ENCODE measurements around the gene ZBTB9.

Gene ZBTB9

GRCh38 chr6:33450434-33450833 lies 3.9 kb upstream of the ZBTB9 start:
- Histone ChIP-seq H3K27me3 (replicated peaks; ENCODE audit: control insufficient read depth, insufficient read depth, low read length) (no peaks in the 10 kb centered on the region), H3K36me3 (ENCODE audit: control insufficient read depth, insufficient read depth, low read length) (peaks cover 15% of the 10 kb centered on the region), H3K4me3 (replicated peaks; ENCODE audit: low read depth, low read length) (no peak overlapping the region)
- TF ChIP-seq CTCF (IDR thresholded peaks at IDR 0.05; ENCODE audit: insufficient read depth, low read length, poor library complexity, severe bottlenecking), result no peak
- DNase-seq (ENCODE audit: extremely low read depth, insufficient read length), result no peak

GRCh38 chr6:33451606-33452005 lies 2.8 kb upstream of the ZBTB9 start:
- Histone ChIP-seq H3K36me3 (ENCODE audit: control insufficient read depth, insufficient read depth, low read length) (peaks cover 16% of the 10 kb centered on the region), H3K27me3 (replicated peaks; ENCODE audit: control insufficient read depth, insufficient read depth, low read length) (no peaks in the 10 kb centered on the region), H3K4me3 (replicated peaks; ENCODE audit: low read depth, low read length) (no peak overlapping the region)
- no peak for DNase-seq (ENCODE audit: extremely low read depth, insufficient read length)
- no peak for TF ChIP-seq CTCF (IDR thresholded peaks at IDR 0.05; ENCODE audit: insufficient read depth, low read length, poor library complexity, severe bottlenecking)

DNA sequence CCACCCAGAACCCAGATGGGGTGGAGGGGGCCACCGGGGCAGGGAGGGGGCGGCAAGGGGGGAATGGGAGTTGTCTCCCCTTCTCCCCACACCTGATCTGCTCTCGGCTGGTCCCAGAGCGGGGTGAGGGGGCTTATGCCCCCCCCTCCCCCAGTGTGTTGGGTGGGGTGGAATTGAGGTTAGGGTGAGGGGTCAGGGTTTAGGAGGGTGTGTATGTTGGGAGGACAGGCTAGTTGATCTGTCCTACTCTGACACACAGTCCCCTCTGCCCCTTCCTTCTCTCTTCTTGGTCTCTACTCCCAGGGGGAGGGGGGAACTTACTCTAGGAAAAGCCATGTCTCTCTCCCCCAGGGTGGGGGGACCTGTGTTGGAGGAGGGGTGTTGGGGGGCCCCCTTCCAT lies 1.9 kb upstream of the ZBTB9 start:
- no peak for TF ChIP-seq CTCF (IDR thresholded peaks at IDR 0.05; ENCODE audit: insufficient read depth, low read length, poor library complexity, severe bottlenecking)
- peaks cover 13% of the 10 kb centered on the region for H3K36me3 ChIP-seq (ENCODE audit: control insufficient read depth, insufficient read depth, low read length)
- DNase-seq (ENCODE audit: extremely low read depth, insufficient read length), result no peak

GRCh38 chr6:33453393-33454008 lies 875 bp upstream of the ZBTB9 start:
- no peak for TF ChIP-seq CTCF (IDR thresholded peaks at IDR 0.05; ENCODE audit: insufficient read depth, low read length, poor library complexity, severe bottlenecking)
- Histone ChIP-seq H3K4me3 (replicated peaks; ENCODE audit: low read depth, low read length) (peak overlapping the region; percentile 96), H3K27me3 (replicated peaks; ENCODE audit: control insufficient read depth, insufficient read depth, low read length) (no peaks in the 10 kb centered on the region), H3K36me3 (ENCODE audit: control insufficient read depth, insufficient read depth, low read length) (peaks cover 8% of the 10 kb centered on the region)
- no peak for DNase-seq (ENCODE audit: extremely low read depth, insufficient read length)

More for the DNA sequence above, 1.9 kb upstream of the ZBTB9 start:
- Histone ChIP-seq H3K27me3 (replicated peaks; ENCODE audit: control insufficient read depth, insufficient read depth, low read length) (no peaks in the 10 kb centered on the region), H3K4me3 (replicated peaks; ENCODE audit: low read depth, low read length) (no peak overlapping the region)

DNA sequence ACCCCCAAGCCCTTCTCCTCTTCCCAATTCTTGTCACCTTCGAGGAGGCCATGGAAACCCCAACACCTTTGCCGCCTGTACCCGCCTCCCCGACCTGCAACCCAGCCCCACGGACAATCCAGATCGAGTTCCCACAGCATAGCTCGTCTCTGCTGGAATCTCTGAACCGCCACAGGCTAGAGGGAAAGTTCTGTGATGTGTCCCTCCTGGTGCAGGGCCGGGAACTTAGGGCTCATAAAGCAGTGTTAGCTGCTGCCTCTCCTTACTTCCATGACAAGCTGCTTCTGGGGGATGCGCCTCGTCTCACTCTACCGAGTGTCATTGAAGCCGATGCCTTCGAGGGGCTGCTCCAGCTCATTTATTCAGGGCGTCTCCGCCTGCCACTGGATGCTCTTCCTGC lies 675 bp downstream of the ZBTB9 start:
- no peak for DNase-seq (ENCODE audit: extremely low read depth, insufficient read length)
- peaks cover 2% of the 10 kb centered on the region for H3K36me3 ChIP-seq (ENCODE audit: control insufficient read depth, insufficient read depth, low read length)
- TF ChIP-seq CTCF (IDR thresholded peaks at IDR 0.05; ENCODE audit: insufficient read depth, low read length, poor library complexity, severe bottlenecking), result no peak
- peak overlapping the region; percentile 96 for H3K4me3 ChIP-seq (replicated peaks; ENCODE audit: low read depth, low read length)
- H3K27me3 ChIP-seq (replicated peaks; ENCODE audit: control insufficient read depth, insufficient read depth, low read length), result no peaks in the 10 kb centered on the region

GRCh38 chr6:33456156-33456555 lies 1.8 kb downstream of the ZBTB9 start:
- no peak overlapping the region for H3K4me3 ChIP-seq (replicated peaks; ENCODE audit: low read depth, low read length)
- H3K36me3 ChIP-seq (ENCODE audit: control insufficient read depth, insufficient read depth, low read length), result peaks cover 2% of the 10 kb centered on the region
- no peak for TF ChIP-seq CTCF (IDR thresholded peaks at IDR 0.05; ENCODE audit: insufficient read depth, low read length, poor library complexity, severe bottlenecking)
- no peaks in the 10 kb centered on the region for H3K27me3 ChIP-seq (replicated peaks; ENCODE audit: control insufficient read depth, insufficient read depth, low read length)
- DNase-seq (ENCODE audit: extremely low read depth, insufficient read length), result no peak
